OCI-LY3 (cell line): ENCODE measurements around the gene GRM2.

ENCODE experiments used
- H2AFZ ChIP-seq: fragments of 200-600, 300-600 bp; shearing (Covaris generic); 2 replicates; pipeline ENCODE4 v1.6.0; 2014; ENCODE audit warnings: antibody characterized with exemption, low read depth, low read length
- H3K27ac ChIP-seq: fragments of 200-600, 300-600 bp; sonication (generic); 2 replicates; pipeline ENCODE4 v1.5.1; 2014; ENCODE audit warnings: mild to moderate bottlenecking, low read length, moderate library complexity, mixed read lengths
- H3K27me3 ChIP-seq: fragments of 200-600, 300-600 bp; sonication (generic); 2 replicates; pipeline ENCODE4 v1.6.1; 2014; ENCODE audit warnings: low read depth, low read length, mixed read lengths
- H3K36me3 ChIP-seq: fragments of 200-600, 300-600 bp; sonication (generic); replicated peaks from 2 replicates; pipeline ENCODE3; 2014; ENCODE audit warnings: low read depth, low read length, mixed read lengths
- H3K4me1 ChIP-seq: fragments of 300-600, 200-600 bp; sonication (generic); 2 replicates; pipeline ENCODE4 v1.6.1; 2014; ENCODE audit warnings: low read length, mixed read lengths
- H3K4me2 ChIP-seq: fragments of 200-600, 300-600 bp; sonication (generic); 2 replicates; pipeline ENCODE4 v1.6.1; 2014; ENCODE audit warnings: low read length, mixed read lengths
- H3K4me3 ChIP-seq: fragments of 300-600, 200-600 bp; sonication (generic); 2 replicates; pipeline ENCODE4 v1.5.1; 2014; ENCODE audit warnings: antibody characterized with exemption, mild to moderate bottlenecking, low read length, moderate library complexity
- H3K79me2 ChIP-seq: fragments of 300-600, 200-600 bp; shearing (Covaris generic); 2 replicates; pipeline ENCODE4 v1.6.1; 2014; ENCODE audit warnings: mild to moderate bottlenecking, low read length, mixed read lengths
- H3K9ac ChIP-seq: fragments of 300-600, 200-600 bp; shearing (Covaris generic); 2 replicates; pipeline ENCODE4 v1.6.0; 2014; ENCODE audit warnings: mild to moderate bottlenecking, low read length, moderate library complexity
- H3K9me3 ChIP-seq: fragments of 200-600, 300-600 bp; shearing (Covaris generic); 2 replicates; pipeline ENCODE4 v1.6.1; 2014; ENCODE audit warnings: low read length, mixed read lengths; ENCODE audit not compliant: insufficient read depth
- H4K20me1 ChIP-seq: fragments of 200-600, 300-600 bp; sonication (generic); 2 replicates; pipeline ENCODE4 v1.6.1; 2016; ENCODE audit warnings: low read length, mixed read lengths; ENCODE audit not compliant: insufficient read depth
- EZH2phosphoT487 ChIP-seq: fragments of 200-600 bp; shearing (Covaris generic); IDR thresholded peaks from 2 replicates; pipeline ENCODE4 v1.6.1; 2018; ENCODE audit warnings: antibody characterized with exemption, mixed run types, low read depth
- TF ChIP-seq, protein P1 (sequence below): fragments of 200-600, 300-600 bp; sonication (generic); IDR thresholded peaks from 2 replicates; pipeline ENCODE4 v1.5.1; 2014; ENCODE audit warnings: antibody characterized with exemption, low read length, low read depth

GRM2 gene

DNA sequence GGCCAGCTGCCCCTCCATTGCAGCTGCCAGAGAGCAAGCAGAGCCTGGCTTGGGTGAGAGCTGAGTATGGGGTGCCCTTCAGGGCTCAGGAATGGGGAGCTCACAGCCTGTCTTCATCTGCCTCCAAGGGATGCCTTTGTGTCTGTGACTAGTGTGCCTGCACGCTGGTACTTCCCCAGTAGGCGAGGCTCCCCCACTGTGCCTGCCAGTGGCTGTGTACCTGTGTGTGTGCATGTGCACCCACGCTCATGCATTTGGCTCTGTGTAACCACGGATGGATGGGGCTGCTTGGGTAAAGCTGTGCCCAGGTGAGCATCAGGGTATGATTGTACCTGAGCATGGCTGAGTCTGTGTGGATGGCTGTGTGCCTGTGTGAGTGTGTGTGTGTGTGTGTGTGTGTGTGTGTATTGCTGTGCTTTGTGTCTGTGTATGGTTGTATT lies 2.3 kb upstream of the GRM2 start:
- Histone ChIP-seq H3K9ac (no peak overlapping the region), H3K4me3 (no peak overlapping the region), H3K79me2 (no peaks in the 10 kb centered on the region), H3K36me3 (peaks cover 10% of the 10 kb centered on the region), H3K4me1 (no peaks in the 10 kb centered on the region), H3K9me3 (no peaks in the 10 kb centered on the region), H3K4me2 (no peak overlapping the region), H4K20me1 (peaks cover 13% of the 10 kb centered on the region), H2AFZ (no peak overlapping the region), H3K27ac (no peak overlapping the region), H3K27me3 (no peaks in the 10 kb centered on the region)
- TF ChIP-seq, protein P1, sequence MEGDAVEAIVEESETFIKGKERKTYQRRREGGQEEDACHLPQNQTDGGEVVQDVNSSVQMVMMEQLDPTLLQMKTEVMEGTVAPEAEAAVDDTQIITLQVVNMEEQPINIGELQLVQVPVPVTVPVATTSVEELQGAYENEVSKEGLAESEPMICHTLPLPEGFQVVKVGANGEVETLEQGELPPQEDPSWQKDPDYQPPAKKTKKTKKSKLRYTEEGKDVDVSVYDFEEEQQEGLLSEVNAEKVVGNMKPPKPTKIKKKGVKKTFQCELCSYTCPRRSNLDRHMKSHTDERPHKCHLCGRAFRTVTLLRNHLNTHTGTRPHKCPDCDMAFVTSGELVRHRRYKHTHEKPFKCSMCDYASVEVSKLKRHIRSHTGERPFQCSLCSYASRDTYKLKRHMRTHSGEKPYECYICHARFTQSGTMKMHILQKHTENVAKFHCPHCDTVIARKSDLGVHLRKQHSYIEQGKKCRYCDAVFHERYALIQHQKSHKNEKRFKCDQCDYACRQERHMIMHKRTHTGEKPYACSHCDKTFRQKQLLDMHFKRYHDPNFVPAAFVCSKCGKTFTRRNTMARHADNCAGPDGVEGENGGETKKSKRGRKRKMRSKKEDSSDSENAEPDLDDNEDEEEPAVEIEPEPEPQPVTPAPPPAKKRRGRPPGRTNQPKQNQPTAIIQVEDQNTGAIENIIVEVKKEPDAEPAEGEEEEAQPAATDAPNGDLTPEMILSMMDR = no peak
- no peak for TF ChIP-seq EZH2phosphoT487

DNA sequence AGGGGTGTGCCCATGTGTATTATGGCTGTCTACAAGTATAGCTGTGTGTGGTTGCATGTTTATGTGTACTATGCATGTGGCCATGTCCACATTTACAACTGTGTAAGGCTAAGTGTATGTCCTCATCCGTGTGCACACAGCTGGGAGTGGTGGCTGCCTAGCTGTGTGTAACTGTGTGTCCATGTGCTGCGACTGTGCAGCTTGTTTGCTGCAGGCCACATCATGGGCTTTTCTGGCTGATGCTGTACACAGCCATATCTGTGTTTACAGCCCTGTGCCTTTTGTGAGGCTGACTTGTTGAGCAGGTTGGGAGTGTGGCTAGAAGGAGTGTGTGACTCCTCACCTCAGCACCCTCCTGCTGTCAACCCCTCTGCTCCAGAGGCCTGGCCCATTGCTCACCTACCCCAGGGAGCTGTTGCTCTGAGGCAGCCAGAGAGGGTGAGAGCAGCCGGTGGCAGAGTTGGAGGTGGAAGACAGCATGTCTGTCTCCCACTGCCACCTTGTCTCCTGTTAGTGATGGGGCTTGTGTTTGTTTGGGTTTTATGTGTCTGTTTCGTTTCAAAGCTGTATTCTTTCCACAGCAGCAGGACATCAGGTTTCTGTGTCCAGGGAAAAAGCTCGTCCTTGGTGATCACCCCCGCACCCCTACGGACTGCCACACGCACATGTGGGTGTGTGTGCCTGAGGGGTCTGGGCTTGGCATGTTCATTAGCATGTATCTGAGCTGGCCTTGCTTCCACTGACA lies 1.4 kb upstream of the GRM2 start:
- H3K4me2 ChIP-seq = no peak overlapping the region
- peaks cover 10% of the 10 kb centered on the region for H3K36me3 ChIP-seq
- no peaks in the 10 kb centered on the region for H3K4me1 ChIP-seq
- no peak overlapping the region for H3K4me3 ChIP-seq
- no peaks in the 10 kb centered on the region for H3K27me3 ChIP-seq
- H3K27ac ChIP-seq = no peak overlapping the region
- no peaks in the 10 kb centered on the region for H3K9me3 ChIP-seq
- no peak overlapping the region for H3K9ac ChIP-seq
- H3K79me2 ChIP-seq = no peaks in the 10 kb centered on the region
- no peak overlapping the region for H2AFZ ChIP-seq
- TF ChIP-seq, protein P1 = no peak
- no peak for TF ChIP-seq EZH2phosphoT487
- peaks cover 13% of the 10 kb centered on the region for H4K20me1 ChIP-seq

DNA sequence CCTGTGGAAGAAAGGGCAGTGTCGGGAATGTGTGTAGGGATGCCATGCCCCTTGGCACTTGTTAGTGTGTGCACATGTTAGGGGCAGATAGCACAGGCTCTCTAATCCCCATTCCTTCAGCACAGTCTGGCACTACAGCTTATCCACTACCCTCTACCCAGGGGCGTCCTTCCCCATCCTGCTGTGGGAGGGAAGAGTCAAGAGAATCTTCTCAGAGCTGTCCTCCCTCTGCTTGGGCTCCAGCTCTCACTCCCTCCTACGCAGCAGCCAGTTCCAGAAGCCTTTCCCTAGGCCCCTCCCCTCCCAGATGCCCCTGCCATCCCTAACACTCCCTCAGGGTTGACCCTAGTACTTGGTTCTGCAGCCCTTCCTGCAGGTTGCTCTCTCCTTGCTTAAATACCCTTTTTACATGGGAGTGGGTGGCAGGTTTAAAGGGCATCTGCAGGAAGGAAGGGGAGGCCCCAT lies 815 bp upstream of the GRM2 start:
- no peak overlapping the region for H3K9ac ChIP-seq

DNA sequence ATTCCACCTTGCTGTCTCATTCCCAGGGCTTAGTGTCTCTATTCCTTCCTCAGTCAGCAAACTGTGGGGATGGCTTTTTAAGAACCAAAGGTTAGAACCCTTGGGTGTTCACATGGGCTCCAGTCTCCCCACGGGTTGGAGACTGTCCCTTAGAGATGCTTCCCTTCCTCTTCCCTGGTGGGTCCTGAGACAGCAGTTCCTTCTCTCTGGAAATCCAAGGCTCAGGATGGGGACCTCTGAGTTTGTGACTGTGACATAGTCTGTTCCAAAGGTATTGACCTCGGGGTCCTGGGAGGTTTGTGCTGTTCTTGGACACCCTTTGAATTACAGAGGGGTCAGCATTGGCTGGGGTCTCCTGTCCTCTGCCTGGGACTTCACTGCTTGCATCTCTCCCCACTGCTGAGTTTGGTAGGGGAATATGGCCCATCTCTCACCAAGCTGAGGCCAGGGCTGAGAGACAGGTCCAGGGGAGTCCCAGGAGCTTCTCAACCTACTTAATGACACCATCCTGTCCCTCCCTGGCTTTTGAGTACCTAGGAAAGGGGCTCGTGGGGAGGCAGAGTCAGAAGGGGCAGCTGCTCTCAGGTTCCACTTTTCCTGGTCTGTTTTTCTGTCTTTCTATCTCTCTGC lies 1.5 kb downstream of the GRM2 start:
- Histone ChIP-seq H3K9me3 (no peaks in the 10 kb centered on the region), H3K27ac (no peak overlapping the region), H2AFZ (no peak overlapping the region), H3K27me3 (no peaks in the 10 kb centered on the region), H3K4me2 (no peak overlapping the region), H3K36me3 (peaks cover 7% of the 10 kb centered on the region), H3K4me1 (no peaks in the 10 kb centered on the region), H4K20me1 (peaks cover 11% of the 10 kb centered on the region), H3K79me2 (no peaks in the 10 kb centered on the region), H3K9ac (no peak overlapping the region), H3K4me3 (no peak overlapping the region)
- no peak for TF ChIP-seq EZH2phosphoT487
- TF ChIP-seq, protein P1 = no peak

More for the DNA sequence above, 815 bp upstream of the GRM2 start:
- Histone ChIP-seq H3K4me2 (no peak overlapping the region), H3K27ac (no peak overlapping the region), H3K9me3 (no peaks in the 10 kb centered on the region), H2AFZ (no peak overlapping the region), H3K4me3 (no peak overlapping the region), H3K4me1 (no peaks in the 10 kb centered on the region), H3K36me3 (peaks cover 10% of the 10 kb centered on the region), H4K20me1 (peaks cover 13% of the 10 kb centered on the region), H3K79me2 (no peaks in the 10 kb centered on the region), H3K27me3 (no peaks in the 10 kb centered on the region)
- TF ChIP-seq, protein P1 = no peak
- TF ChIP-seq EZH2phosphoT487 = no peak
